GM12874 (cell line): ENCODE data around the gene PRSS48.

ENCODE experiments used
- CTCF ChIP-seq: IDR thresholded peaks from 2 replicates; pipeline ENCODE4 v1.5.1; 2011; ENCODE audit warnings: low read depth, mild to moderate bottlenecking, control low read depth, low read length, moderate library complexity; ENCODE audit not compliant: insufficient read depth

Gene PRSS48

GRCh38 chr4:151251603-151252304 is 25.2 kb upstream of the PRSS48 start:
- no peak for TF ChIP-seq CTCF

DNA sequence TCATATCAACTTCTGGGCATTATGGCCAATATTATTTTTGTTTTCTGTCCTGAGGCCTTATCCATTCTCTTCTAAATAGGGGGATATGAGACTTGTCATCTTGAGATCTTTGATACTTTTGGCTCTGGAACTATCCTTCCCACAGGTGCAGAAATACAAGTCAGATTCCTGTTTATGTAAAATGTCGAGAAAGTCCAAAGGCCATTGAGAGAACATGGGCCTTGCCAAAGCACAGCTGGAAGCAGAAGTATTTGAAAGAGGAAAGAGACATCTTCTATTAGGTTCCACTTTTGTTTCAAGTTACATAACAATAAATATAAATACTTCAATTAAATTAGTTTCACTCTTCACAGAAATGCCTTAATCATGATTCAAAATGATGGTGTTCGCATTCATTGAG is 20.8 kb upstream of the PRSS48 start:
- no peak for TF ChIP-seq CTCF

DNA sequence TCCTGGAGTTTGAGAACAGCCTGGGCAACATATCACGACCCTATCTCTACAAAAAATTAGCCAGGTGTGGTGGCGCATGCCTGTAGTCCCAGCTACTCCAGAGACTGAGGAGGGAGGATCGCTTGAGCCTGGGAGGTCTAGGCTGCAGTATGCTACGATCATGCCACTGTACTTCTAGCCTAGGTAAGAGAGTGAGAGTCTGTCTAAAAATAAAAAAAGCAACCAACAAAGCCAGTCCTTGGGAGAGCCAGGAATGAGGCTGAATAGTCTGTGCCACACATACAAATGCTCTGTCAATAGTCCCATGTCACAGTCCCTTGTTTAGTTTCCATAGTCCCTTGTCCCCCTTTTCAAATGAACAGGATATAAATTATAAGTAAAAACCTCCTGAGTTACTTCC is 19.3 kb upstream of the PRSS48 start:
- TF ChIP-seq CTCF = no peak

- no peak for TF ChIP-seq CTCF
These were observed 17.2 kb upstream of the PRSS48 start for GRCh38 chr4:151259752-151260151.

DNA sequence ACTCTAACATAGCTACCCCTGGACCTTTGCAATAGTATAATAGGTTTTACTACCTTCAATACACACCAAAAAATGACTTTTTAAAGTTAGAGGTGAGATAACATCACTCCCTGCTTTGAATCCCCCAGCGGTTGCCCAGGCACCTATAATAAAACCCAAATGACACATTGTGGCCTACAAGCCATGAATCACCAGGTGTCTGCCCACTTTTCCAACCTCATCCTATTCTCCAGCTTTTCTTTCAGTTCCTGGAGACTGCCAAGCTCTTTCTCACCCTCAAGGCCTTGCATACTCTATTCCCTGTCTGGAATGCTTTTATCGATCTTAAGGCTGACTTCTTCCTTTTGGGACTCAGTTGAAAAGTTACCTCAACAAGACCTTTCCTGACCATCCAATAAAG is 16.4 kb upstream of the PRSS48 start:
- no peak for TF ChIP-seq CTCF

DNA sequence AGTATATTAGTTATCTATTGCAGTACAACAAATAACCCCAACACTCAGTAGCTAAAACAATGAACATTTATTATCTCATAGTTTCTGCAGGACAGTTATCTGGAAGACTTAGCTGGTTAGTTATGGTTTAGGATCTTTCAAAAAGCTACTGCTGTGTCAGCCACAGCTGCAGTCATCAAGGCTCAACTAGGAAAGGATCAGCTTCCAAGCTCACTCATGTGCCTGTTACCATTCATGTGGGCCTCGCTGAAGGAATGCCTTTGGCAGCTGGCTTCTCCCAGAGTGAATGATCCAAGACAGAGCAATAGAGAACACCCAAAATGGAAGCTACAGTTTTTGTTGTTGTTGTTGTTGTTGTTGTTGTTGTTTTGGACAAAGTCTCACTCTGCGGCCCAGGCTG is 13.5 kb upstream of the PRSS48 start:
- TF ChIP-seq CTCF = no peak

GRCh38 chr4:151266497-151266896 is 10.5 kb upstream of the PRSS48 start:
- no peak for TF ChIP-seq CTCF
